GM12878 (cell line): ENCODE results near the gene RWDD4.

Experiments
- BRCA1 ChIP-seq: IDR thresholded peaks from 2 replicates; pipeline ENCODE4 v1.6.1; 2011; ENCODE audit warnings: low read depth, low read length, improper control_type of control experiment
- CTCF ChIP-seq, 3 experiments: IDR thresholded peaks in 2 of 3; conservative IDR thresholded peaks in 1 of 3; 2 replicates each; pipeline ENCODE4 v1.5.1; 2011; ENCODE audit warnings: low read depth in 3 of 3, low read length in 3 of 3, mild to moderate bottlenecking in 3 of 3, control low read depth in 2 of 3, moderate library complexity in 2 of 3, inconsistent platforms in 1 of 3, mixed read lengths in 1 of 3; ENCODE audit not compliant: control insufficient read depth in 2 of 3, insufficient read depth in 1 of 3; ENCODE audit errors: extremely low read depth in 1 of 3
- EZH2 ChIP-seq: IDR thresholded peaks from 2 replicates; pipeline ENCODE4 v1.6.1; 2012; ENCODE audit warnings: low read depth, mild to moderate bottlenecking, control low read depth, inconsistent platforms, low read length, borderline replicate concordance; ENCODE audit not compliant: control insufficient read depth
- MXI1 ChIP-seq: fragments of 150-350 bp; IDR thresholded peaks from 2 replicates; pipeline ENCODE4 v1.6.1; 2011; ENCODE audit warnings: low read depth, mild to moderate bottlenecking, inconsistent platforms, low read length, improper control_type of control experiment
- MYC ChIP-seq: IDR thresholded peaks from 2 replicates; pipeline ENCODE4 v1.6.1; 2011; ENCODE audit warnings: mild to moderate bottlenecking, low read length, moderate library complexity, inconsistent platforms; ENCODE audit not compliant: insufficient read depth, insufficient replicate concordance, insufficient read length, severe bottlenecking
- PBX3 ChIP-seq: IDR thresholded peaks from 2 replicates; pipeline ENCODE4 v1.6.1; 2011; ENCODE audit warnings: mild to moderate bottlenecking, low read depth, low read length, moderate library complexity; ENCODE audit not compliant: insufficient replicate concordance
- POLR2A ChIP-seq: IDR thresholded peaks from 2 replicates; pipeline ENCODE4 v1.6.1; 2011; ENCODE audit warnings: low read depth, mild to moderate bottlenecking, low read length
- POLR2AphosphoS5 ChIP-seq: IDR thresholded peaks from 2 replicates; pipeline ENCODE4 v1.6.1; 2011; ENCODE audit warnings: mild to moderate bottlenecking, low read length, inconsistent platforms
- REST ChIP-seq: IDR thresholded peaks from 2 replicates; pipeline ENCODE4 v1.6.1; 2012; ENCODE audit warnings: mild to moderate bottlenecking, low read depth, low read length
- SMAD1 ChIP-seq: fragments of 450-650 bp; IDR thresholded peaks from 2 replicates; pipeline ENCODE4 v1.6.1; 2018; ENCODE audit warnings: mild to moderate bottlenecking, low read depth; ENCODE audit not compliant: partially characterized antibody
- SMARCA5 ChIP-seq: fragments of 450-650 bp; IDR thresholded peaks from 2 replicates; pipeline ENCODE4 v1.6.1; 2017; ENCODE audit warnings: mild to moderate bottlenecking
- STAT1 ChIP-seq: fragments of 450-650 bp; conservative IDR thresholded peaks from 2 replicates; pipeline ENCODE4 v1.6.1; 2014; ENCODE audit warnings: antibody characterized with exemption, mild to moderate bottlenecking
- TBL1XR1 ChIP-seq: IDR thresholded peaks from 2 replicates; pipeline ENCODE4 v1.6.1; 2012; ENCODE audit warnings: low read depth, low read length, improper control_type of control experiment
- ZBTB33 ChIP-seq: fragments of 450-650 bp; IDR thresholded peaks from 2 replicates; pipeline ENCODE4 v1.6.1; 2017; ENCODE audit warnings: mild to moderate bottlenecking

- TF ChIP-seq SMARCA5 (no peak), STAT1 (no peak), PBX3 (no peak), ZBTB33 (no peak), CTCF (IDR thresholded peaks at IDR 0.05 in 2 of 3, conservative IDR thresholded peaks at IDR 0.05 in 1 of 3; ENCODE audit: control insufficient read depth in 2 of 3, extremely low read depth in 1 of 3, insufficient read depth in 1 of 3, low read depth in 3 of 3, low read length in 3 of 3) (no peak), TBL1XR1 (no peak), POLR2A (no peak), REST (no peak), BRCA1 (no peak), MYC (no peak), EZH2 (no peak), POLR2AphosphoS5 (no peak), SMAD1 (no peak), MXI1 (no peak)
These were observed 48.4 kb downstream of the RWDD4 start for GRCh38 chr4:183610613-183611012.
